MCF 10A (cell line): ENCODE results near the gene TMEM184A. TPM values are rescaled to one million over a fixed set of nuclear protein-coding genes. Genes with fewer than 3 reads are reported as not detected.

Experiments used
- BruUV-seq: library from RNA; stranded (reverse); fragments of 400-500 nt; replicated peaks from 2 replicates; lab custom pipeline; 2021; lab: Mats Ljungman, UMichigan
- CTCF ChIA-PET: fragments of 300-600 bp; sonication (Branson Sonifier 250); formaldehyde crosslinking; extraction: SDS; loops from one replicate; lab custom pipeline; 2021; ENCODE audit warnings: antibody characterized with exemption, inconsistent platforms; lab: Yijun Ruan, JAX
- POLR2A ChIA-PET: fragments of 300-600, 350-650 bp; sonication (Branson Sonifier 250); formaldehyde crosslinking; extraction: SDS; loops from one replicate; lab custom pipeline; 2020; ENCODE audit warnings: antibody characterized with exemption, inconsistent platforms; lab: Yijun Ruan, JAX
- DNase-seq: peaks from one replicate; pipeline ENCODE4 v3.0.0-alpha.2; 2018; ENCODE audit not compliant: unreplicated experiment
- H3K27ac Mint-ChIP-seq: one replicate; pipeline ENCODE4 v1.8.0; 2022; ENCODE audit warnings: mild to moderate bottlenecking, low read depth, mixed read lengths; ENCODE audit not compliant: unreplicated experiment
- H3K27me3 Mint-ChIP-seq: one replicate; pipeline ENCODE4 v1.8.0; 2022; ENCODE audit warnings: mixed read lengths; ENCODE audit not compliant: insufficient read depth, unreplicated experiment
- H3K36me3 Mint-ChIP-seq: one replicate; pipeline ENCODE4 v1.8.0; 2022; ENCODE audit warnings: mild to moderate bottlenecking, moderate library complexity, mixed read lengths; ENCODE audit not compliant: insufficient read depth, unreplicated experiment
- H3K4me1 Mint-ChIP-seq: one replicate; pipeline ENCODE4 v1.8.0; 2022; ENCODE audit warnings: mixed read lengths; ENCODE audit not compliant: insufficient read depth, unreplicated experiment
- H3K4me3 Mint-ChIP-seq: one replicate; pipeline ENCODE4 v1.8.0; 2022; ENCODE audit warnings: mild to moderate bottlenecking, moderate library complexity, mixed read lengths; ENCODE audit not compliant: unreplicated experiment
- H3K9me3 Mint-ChIP-seq: one replicate; pipeline ENCODE4 v1.8.0; 2022; ENCODE audit warnings: mixed read lengths; ENCODE audit not compliant: unreplicated experiment
- intact Hi-C: fragments of 100-400 bp; cut with micrococcal nuclease; formaldehyde crosslinking; loops from 2 replicates; pipeline ENCODE4 v1.14.1; 2022
- total RNA-seq: library from RNA; stranded (reverse); gene quantifications from 2 replicates; pipeline ENCODE4 v1.2.3, GENCODE V29; 2022
- TF ChIP-seq, protein P1 (sequence below): fragments of 200-600 bp; IDR thresholded peaks from one replicate; pipeline ENCODE4 v1.8.0; 2022; ENCODE audit warnings: antibody characterized with exemption, mild to moderate bottlenecking; ENCODE audit not compliant: unreplicated experiment

TMEM184A gene
- total RNA-seq, 1 experiment from 2014 or later, result 14.2 TPM

DNA sequence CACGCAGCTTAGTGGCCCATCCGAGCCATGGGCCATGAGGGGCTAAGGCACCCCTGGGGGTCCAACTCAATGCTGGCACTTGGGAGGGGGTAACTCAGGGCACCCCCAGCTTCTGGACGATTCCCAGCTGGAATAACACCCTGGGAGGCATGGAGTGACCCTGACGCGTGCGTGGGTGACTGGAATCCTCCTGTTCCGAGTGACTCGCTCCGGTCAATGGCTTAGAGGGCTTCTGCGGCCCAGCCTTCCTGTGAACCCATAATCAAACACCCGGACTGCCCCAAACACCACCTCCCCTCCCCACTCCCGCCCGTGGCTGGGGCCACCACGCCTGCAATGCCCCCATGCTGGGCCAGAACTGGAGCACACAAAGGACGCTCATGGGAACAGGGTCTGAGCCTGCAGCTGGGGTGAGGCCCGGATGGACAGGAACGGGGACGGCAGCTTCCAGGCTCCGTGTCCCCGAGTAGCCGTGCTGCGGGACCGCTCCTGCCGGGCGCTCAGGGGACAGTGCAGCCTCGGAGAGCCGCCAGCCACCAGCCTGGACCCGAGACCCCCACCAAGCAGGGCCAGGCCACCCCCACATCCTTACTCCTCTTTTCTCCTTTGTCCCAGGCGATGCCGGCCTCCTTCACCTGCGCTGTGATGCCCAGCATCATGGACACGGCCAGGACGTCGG, 60.3 kb downstream of the TMEM184A start:
- intact Hi-C loops, result no loop called here
- H3K36me3 Mint-ChIP-seq, result peaks cover 34% of the 10 kb centered on the region
- no peaks in the 10 kb centered on the region for H3K4me1 Mint-ChIP-seq
- BruUV-seq, result no TSS peak
- no peak overlapping the region for H3K4me3 Mint-ChIP-seq
- TF ChIP-seq, protein P1, sequence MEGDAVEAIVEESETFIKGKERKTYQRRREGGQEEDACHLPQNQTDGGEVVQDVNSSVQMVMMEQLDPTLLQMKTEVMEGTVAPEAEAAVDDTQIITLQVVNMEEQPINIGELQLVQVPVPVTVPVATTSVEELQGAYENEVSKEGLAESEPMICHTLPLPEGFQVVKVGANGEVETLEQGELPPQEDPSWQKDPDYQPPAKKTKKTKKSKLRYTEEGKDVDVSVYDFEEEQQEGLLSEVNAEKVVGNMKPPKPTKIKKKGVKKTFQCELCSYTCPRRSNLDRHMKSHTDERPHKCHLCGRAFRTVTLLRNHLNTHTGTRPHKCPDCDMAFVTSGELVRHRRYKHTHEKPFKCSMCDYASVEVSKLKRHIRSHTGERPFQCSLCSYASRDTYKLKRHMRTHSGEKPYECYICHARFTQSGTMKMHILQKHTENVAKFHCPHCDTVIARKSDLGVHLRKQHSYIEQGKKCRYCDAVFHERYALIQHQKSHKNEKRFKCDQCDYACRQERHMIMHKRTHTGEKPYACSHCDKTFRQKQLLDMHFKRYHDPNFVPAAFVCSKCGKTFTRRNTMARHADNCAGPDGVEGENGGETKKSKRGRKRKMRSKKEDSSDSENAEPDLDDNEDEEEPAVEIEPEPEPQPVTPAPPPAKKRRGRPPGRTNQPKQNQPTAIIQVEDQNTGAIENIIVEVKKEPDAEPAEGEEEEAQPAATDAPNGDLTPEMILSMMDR, result no peak
- CTCF ChIA-PET, result interaction anchor here (0.6 kb wide), 1 partner anchor 63 kb away, joined by 3 read pairs; no protein-coding TSS in a partner anchor
- DNase-seq, result no peak
- no peak overlapping the region for H3K27ac Mint-ChIP-seq
- no peaks in the 10 kb centered on the region for H3K9me3 Mint-ChIP-seq
- POLR2A ChIA-PET, result no interaction called here
- H3K27me3 Mint-ChIP-seq, result no peaks in the 10 kb centered on the region

- H3K27ac Mint-ChIP-seq, result no peak overlapping the region
- no peaks in the 10 kb centered on the region for H3K9me3 Mint-ChIP-seq
- TF ChIP-seq, protein P1, result no peak
- H3K36me3 Mint-ChIP-seq, result peaks cover 34% of the 10 kb centered on the region
- CTCF ChIA-PET, result interaction anchor here (0.6 kb wide), 1 partner anchor 63 kb away, joined by 3 read pairs; no protein-coding TSS in a partner anchor
- DNase-seq, result no peak
- H3K4me3 Mint-ChIP-seq, result no peak overlapping the region
- no TSS peak for BruUV-seq
- H3K27me3 Mint-ChIP-seq, result no peaks in the 10 kb centered on the region
- intact Hi-C loops, result no loop called here
- POLR2A ChIA-PET, result no interaction called here
- no peaks in the 10 kb centered on the region for H3K4me1 Mint-ChIP-seq
These were observed 61.0 kb downstream of the TMEM184A start for GRCh38 chr7:1494866-1495563.

- POLR2A ChIA-PET, result no interaction called here
- TF ChIP-seq, protein P1, result no peak
- Mint-ChIP-seq H3K4me1 (no peaks in the 10 kb centered on the region), H3K4me3 (no peak overlapping the region), H3K27ac (no peak overlapping the region), H3K9me3 (no peaks in the 10 kb centered on the region), H3K27me3 (no peaks in the 10 kb centered on the region), H3K36me3 (peaks cover 35% of the 10 kb centered on the region)
- CTCF ChIA-PET, result interaction anchor here (0.6 kb wide), 1 partner anchor 21 kb away, joined by 4 read pairs; no protein-coding TSS in a partner anchor
- DNase-seq, result no peak
- intact Hi-C loops, result no loop called here
- BruUV-seq, result no TSS peak
These were observed 61.6 kb downstream of the TMEM184A start for GRCh38 chr7:1494447-1494846.

DNA sequence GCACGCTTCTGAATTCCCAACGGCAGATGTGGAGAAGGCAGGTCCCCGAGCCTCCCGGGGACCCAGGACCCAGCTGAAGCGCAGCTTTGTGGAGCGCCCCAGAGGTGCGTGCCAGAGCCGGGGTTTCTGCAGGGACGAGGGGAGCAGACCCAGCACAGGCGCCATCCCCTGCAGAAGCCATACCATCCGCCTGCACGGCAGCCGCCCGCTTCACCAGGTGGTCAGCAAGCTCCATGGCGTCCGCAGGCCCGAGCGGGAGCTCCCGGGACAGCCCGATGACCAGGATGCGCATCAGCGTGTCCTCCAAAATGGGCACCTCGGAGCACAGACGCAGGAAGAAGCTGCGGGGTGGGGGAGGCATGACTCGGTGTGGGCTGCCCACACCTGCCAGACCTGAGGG, 62.4 kb downstream of the TMEM184A start:
- peaks cover 44% of the 10 kb centered on the region for H3K36me3 Mint-ChIP-seq
- H3K27me3 Mint-ChIP-seq, result no peaks in the 10 kb centered on the region
- no TSS peak for BruUV-seq
- intact Hi-C loops, result no loop called here
- no peak overlapping the region for H3K4me3 Mint-ChIP-seq
- TF ChIP-seq, protein P1, result no peak
- no peaks in the 10 kb centered on the region for H3K4me1 Mint-ChIP-seq
- ChIA-PET POLR2A (no interaction called here), CTCF (no interaction called here)
- H3K9me3 Mint-ChIP-seq, result no peaks in the 10 kb centered on the region
- no peak overlapping the region for H3K27ac Mint-ChIP-seq
- no peak for DNase-seq
